Neuronal stem cell (in vitro differentiated cells): Measurements from ENCODE around the gene LDAF1. TPM values are rescaled to one million over a fixed set of nuclear protein-coding genes. Genes with fewer than 3 reads are reported as not detected.
"Not testable (repeated sequence)": the region's sequence is repeated elsewhere in the genome, so short reads cannot be mapped to it uniquely, and the experiment has no call there.

ENCODE experiments used
- DNase-seq: peaks from one replicate; pipeline ENCODE4 v3.0.0-alpha.2; 2013; ENCODE audit warnings: low spot score
- H2AFZ ChIP-seq: one replicate; pipeline ENCODE4 v1.6.1; 2013; ENCODE audit warnings: mild to moderate bottlenecking, low read length, inconsistent platforms
- H2AK5ac ChIP-seq: 2 replicates; pipeline ENCODE4 v1.6.1; 2013; ENCODE audit warnings: low read depth, mild to moderate bottlenecking, inconsistent platforms, low read length, moderate library complexity, mixed read lengths
- H2BK120ac ChIP-seq: 2 replicates; pipeline ENCODE4 v1.6.1; 2013; ENCODE audit warnings: low read depth, mild to moderate bottlenecking, inconsistent platforms, low read length, moderate library complexity, mixed read lengths
- H2BK12ac ChIP-seq: one replicate; pipeline ENCODE4 v1.6.1; 2013; ENCODE audit warnings: low read length, inconsistent platforms
- H2BK15ac ChIP-seq: 2 replicates; pipeline ENCODE4 v1.6.1; 2013; ENCODE audit warnings: mild to moderate bottlenecking, low read length, inconsistent platforms, mixed read lengths
- H2BK5ac ChIP-seq: one replicate; pipeline ENCODE4 v1.6.1; 2013; ENCODE audit warnings: inconsistent platforms, mild to moderate bottlenecking, low read length, moderate library complexity
- H3K14ac ChIP-seq: one replicate; pipeline ENCODE4 v1.6.1; 2013; ENCODE audit warnings: low read length, inconsistent platforms
- H3K18ac ChIP-seq: 2 replicates; pipeline ENCODE4 v1.6.1; 2013; ENCODE audit warnings: low read length, inconsistent platforms
- H3K23ac ChIP-seq: 2 replicates; pipeline ENCODE4 v1.6.1; 2013; ENCODE audit warnings: low read depth, mild to moderate bottlenecking, mixed read lengths, low read length, inconsistent platforms; ENCODE audit not compliant: poor library complexity
- H3K27ac ChIP-seq: replicated peaks from 3 replicates; pipeline ENCODE4 v1.5.1; 2013; ENCODE audit warnings: low read length, inconsistent platforms
- H3K27me3 ChIP-seq, 3 experiments: 2 replicates each; pipeline ENCODE4 v1.6.1; 2013; ENCODE audit warnings: low read length in 3 of 3, mild to moderate bottlenecking in 2 of 3, inconsistent platforms in 1 of 3, low read depth in 1 of 3, mixed read lengths in 1 of 3, moderate library complexity in 1 of 3; ENCODE audit not compliant: control insufficient read depth in 3 of 3, insufficient read depth in 3 of 3
- H3K36me3 ChIP-seq, 2 donors: replicated peaks in 1 of 2; 2 replicates each; pipeline ENCODE4 v1.6.1; 2013; ENCODE audit warnings: low read length in 2 of 2; ENCODE audit not compliant: control insufficient read depth in 2 of 2, insufficient read depth in 2 of 2
- H3K4ac ChIP-seq: 2 replicates; pipeline ENCODE4 v1.6.1; 2013; ENCODE audit warnings: inconsistent platforms, mild to moderate bottlenecking, low read length, moderate library complexity
- H3K4me1 ChIP-seq, 2 donors: 1 replicate in 1 of 2; 2 replicates in 1 of 2; pipeline ENCODE4 v1.6.1; 2013; ENCODE audit warnings: low read length in 2 of 2, low read depth in 1 of 2; ENCODE audit not compliant: control insufficient read depth in 2 of 2, insufficient read depth in 1 of 2
- H3K4me2 ChIP-seq: one replicate; pipeline ENCODE4 v1.6.1; 2013; ENCODE audit warnings: mild to moderate bottlenecking, low read length, inconsistent platforms; ENCODE audit not compliant: insufficient read depth, poor library complexity, severe bottlenecking
- H3K4me3 ChIP-seq, 2 donors: 2 replicates each; pipeline ENCODE4 v1.5.1; 2013; ENCODE audit warnings: low read length in 2 of 2, mild to moderate bottlenecking in 2 of 2, inconsistent platforms in 1 of 2, moderate library complexity in 1 of 2
- H3K79me1 ChIP-seq: one replicate; pipeline ENCODE4 v1.6.1; 2013; ENCODE audit warnings: low read depth, mild to moderate bottlenecking, inconsistent platforms, low read length, moderate library complexity
- H3K9ac ChIP-seq: one replicate; pipeline ENCODE4 v1.6.1; 2013; ENCODE audit warnings: mild to moderate bottlenecking, low read depth, low read length, inconsistent platforms; ENCODE audit not compliant: poor library complexity
- H3K9me3 ChIP-seq, 2 donors: replicated peaks in 1 of 2; 2 replicates each; pipeline versions ENCODE3 to v1.6.1; 2013; ENCODE audit warnings: low read length in 2 of 2, mild to moderate bottlenecking in 2 of 2, inconsistent platforms in 1 of 2, low read depth in 1 of 2, mixed read lengths in 1 of 2, moderate library complexity in 1 of 2; ENCODE audit not compliant: control insufficient read depth in 2 of 2, insufficient read depth in 1 of 2
- H4K8ac ChIP-seq: one replicate; pipeline ENCODE4 v1.6.1; 2013; ENCODE audit warnings: low read depth, mild to moderate bottlenecking, inconsistent platforms, low read length, moderate library complexity
- H4K91ac ChIP-seq: one replicate; pipeline ENCODE4 v1.6.1; 2013; ENCODE audit warnings: low read length, low read depth, mild to moderate bottlenecking, inconsistent platforms; ENCODE audit not compliant: poor library complexity
- WGBS, 2 donors: extraction: QIAGEN DNeasy Blood & Tissue Kit; methylation state at CpG; one replicate each; pipeline ENCODE4 v1.1.7; 2013; ENCODE audit warnings: missing lambda C conversion rate in 2 of 2, mixed read lengths in 1 of 2; ENCODE audit not compliant: insufficient read length in 2 of 2, insufficient replicate concordance in 1 of 2; ENCODE audit errors: extremely low coverage in 2 of 2; 5-methylcytosine and 5-hydroxymethylcytosine counted together
- polyA plus RNA-seq, 2 experiments: library from polyadenylated mRNA; stranded (reverse); fragments of 200-250 nt; gene quantifications; one replicate each; pipeline ENCODE4 v1.2.3, GENCODE V29; 2013

Gene LDAF1
- 30.8 TPM for polyA plus RNA-seq (2013, experiment 1 of 2)
- polyA plus RNA-seq (2013, experiment 2 of 2): 33.3 TPM

DNA sequence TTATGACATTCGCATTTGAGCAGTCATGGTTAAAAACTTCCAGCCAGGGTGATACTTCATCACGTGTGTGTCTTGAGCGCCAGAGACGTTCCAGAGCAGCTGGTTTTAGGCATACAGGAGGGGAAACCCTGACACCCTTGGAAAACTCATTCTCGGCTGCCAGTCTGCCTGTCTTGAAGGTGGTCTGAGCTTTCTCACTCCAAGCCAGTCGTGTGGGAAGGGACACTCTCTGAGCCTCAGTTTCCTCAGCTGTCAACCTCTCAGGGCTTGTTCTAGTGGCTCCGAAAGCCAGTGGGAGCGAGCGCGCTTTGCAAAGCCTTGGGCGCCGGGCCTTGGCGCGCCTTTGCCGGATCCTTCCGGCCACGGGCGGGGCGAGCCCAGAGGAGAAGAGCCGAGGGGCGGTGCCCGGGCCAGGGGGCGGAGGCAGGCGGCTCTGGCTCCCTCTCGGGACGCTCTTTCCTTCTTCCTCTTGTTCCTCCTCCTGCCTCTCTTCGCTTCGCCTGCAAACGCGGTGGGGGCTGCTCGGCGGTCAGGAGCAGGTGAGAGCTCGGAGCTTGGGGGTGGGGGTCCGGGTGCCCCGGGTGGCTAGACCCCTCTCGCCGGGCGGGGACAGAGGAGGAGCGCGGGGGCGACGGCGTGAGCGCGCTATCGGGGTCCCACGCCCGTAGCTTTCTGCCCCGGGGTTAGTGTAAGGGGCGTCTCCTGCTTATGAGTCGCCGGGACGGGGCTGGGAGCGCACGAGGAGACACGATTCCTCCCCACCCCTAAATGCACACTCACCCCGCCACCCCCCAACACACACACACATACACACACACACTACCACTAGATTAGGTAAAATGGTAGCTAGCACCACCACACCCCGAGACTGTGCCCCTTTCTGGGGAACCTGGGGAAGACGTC lies at the start of gene LDAF1:
Gene LDAF1 (plus strand): TSS at position 467 of the 903 bp plus-strand sequence. CDS start 2,509 bp downstream, outside the sequence.
- no peak within 1 kb of the TSS for H2BK5ac ChIP-seq
- H2BK15ac ChIP-seq: no peak within 1 kb of the TSS
- peak within 1 kb of the TSS; percentile 75 to 86 for H3K4me3 ChIP-seq
- no peak within 1 kb of the TSS for H4K8ac ChIP-seq
- peak within 1 kb of the TSS; percentile 95 for H3K4me2 ChIP-seq
- peaks cover 5 to 28% of the 10 kb centered on the region in 2 donors for H3K36me3 ChIP-seq
- peaks cover 3 to 6% of the 10 kb centered on the region in 2 donors for H3K4me1 ChIP-seq
- no CpG with 5 or more reads among the region's 59 CpGs for WGBS, 2 donors
- no peak within 1 kb of the TSS for H2BK12ac ChIP-seq
- H2AK5ac ChIP-seq: no peak within 1 kb of the TSS
- H3K79me1 ChIP-seq: no peaks in the 10 kb centered on the region
- peak within 1 kb of the TSS; percentile 92 for H3K18ac ChIP-seq
- peak within 1 kb of the TSS; percentile 88 for H3K9ac ChIP-seq
- H3K4ac ChIP-seq: no peak within 1 kb of the TSS
- H3K14ac ChIP-seq: peak within 1 kb of the TSS; percentile 71
- peak within 1 kb of the TSS; percentile 70 for H2BK120ac ChIP-seq
- peak; percentile 67 for DNase-seq
- H4K91ac ChIP-seq: no peak within 1 kb of the TSS
- H3K27me3 ChIP-seq: no peaks in the 10 kb centered on the region
- peak within 1 kb of the TSS; percentile 98 for H2AFZ ChIP-seq
- no peak within 1 kb of the TSS for H3K27ac ChIP-seq
- H3K23ac ChIP-seq: peak within 1 kb of the TSS; percentile 73
- H3K9me3 ChIP-seq: no peaks in the 10 kb centered on the region

DNA sequence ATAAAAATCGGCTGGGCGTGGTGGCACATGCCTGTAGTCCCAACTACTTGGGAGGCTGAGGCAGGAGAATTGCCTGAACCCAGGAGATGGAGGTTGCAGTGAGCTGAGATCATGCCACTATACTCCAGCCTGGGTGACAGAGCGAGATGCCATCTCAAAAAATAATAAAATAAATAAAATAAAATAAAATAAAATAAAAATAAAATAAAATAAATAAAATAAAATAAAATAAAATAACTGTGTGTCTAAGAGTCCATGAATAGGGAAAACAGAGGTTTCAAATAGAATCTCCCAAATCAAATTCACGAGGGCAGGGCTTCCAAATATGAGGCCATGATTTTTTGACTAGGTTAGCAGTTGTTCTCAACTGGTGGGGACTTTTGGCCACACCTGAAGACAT lies 42.9 kb upstream of the LDAF1 start:
- H3K4me2 ChIP-seq, H3K27me3 ChIP-seq, H3K4ac ChIP-seq, H3K27ac ChIP-seq, H3K9ac ChIP-seq, DNase-seq, H4K91ac ChIP-seq, H2AK5ac ChIP-seq, H3K18ac ChIP-seq, H3K4me1 ChIP-seq, H3K14ac ChIP-seq, H2BK15ac ChIP-seq, H3K36me3 ChIP-seq, H2BK120ac ChIP-seq, H3K4me3 ChIP-seq, H4K8ac ChIP-seq, H3K23ac ChIP-seq, H3K79me1 ChIP-seq, H2BK12ac ChIP-seq, H3K9me3 ChIP-seq, H2BK5ac ChIP-seq: not testable (repeated sequence)
- H2AFZ ChIP-seq: peak overlapping the region; percentile 69
- WGBS, 2 donors: no CpG with 5 or more reads among the region's 4 CpGs

DNA sequence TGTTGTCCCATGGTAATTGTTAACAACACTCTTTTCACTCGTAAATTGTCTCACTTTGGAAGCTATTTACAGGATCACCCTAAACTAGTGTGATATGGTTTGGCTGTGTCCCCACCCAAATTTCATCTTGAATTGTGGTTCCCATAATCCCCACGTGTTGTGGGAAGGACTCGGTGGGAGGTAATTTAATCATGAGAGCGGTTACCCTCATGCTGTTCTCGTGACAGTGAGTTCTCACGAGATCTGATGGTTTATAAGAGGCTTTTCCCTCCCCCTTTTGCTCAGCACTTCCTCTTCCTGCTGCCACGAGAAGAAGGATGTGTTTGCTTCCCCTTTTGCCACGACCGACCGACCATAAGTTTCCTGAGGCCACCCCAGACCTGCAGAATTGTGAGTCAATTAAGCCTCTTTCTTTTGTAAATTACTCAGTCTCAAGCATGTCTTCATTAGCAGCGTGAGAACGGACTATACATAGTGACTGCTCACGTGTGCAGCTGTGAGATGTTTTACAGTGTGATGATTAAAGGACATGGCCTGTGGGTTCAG lies 42.3 kb upstream of the LDAF1 start:
- Histone ChIP-seq H2BK12ac (no peak overlapping the region), H3K4me1 (no peaks in the 10 kb centered on the region), H3K14ac (no peak overlapping the region), H3K4ac (no peak overlapping the region), H2AFZ (peak overlapping the region; percentile 69), H3K4me2 (no peak overlapping the region), H2AK5ac (no peak overlapping the region), H2BK120ac (no peak overlapping the region), H2BK15ac (no peak overlapping the region), H3K27me3 (no peaks in the 10 kb centered on the region), H4K8ac (no peak overlapping the region), H3K36me3 (no peaks in the 10 kb centered on the region), H3K23ac (no peak overlapping the region), H2BK5ac (no peak overlapping the region), H3K79me1 (no peaks in the 10 kb centered on the region), H3K18ac (no peak overlapping the region), H3K27ac (no peak overlapping the region), H4K91ac (no peak overlapping the region), H3K9ac (no peak overlapping the region), H3K9me3 (no peaks in the 10 kb centered on the region), H3K4me3 (peak overlapping the region in 1 of 2 donors; percentile 35)
- DNase-seq: no peak
- WGBS, 2 donors: no CpG with 5 or more reads among the region's 13 CpGs

DNA sequence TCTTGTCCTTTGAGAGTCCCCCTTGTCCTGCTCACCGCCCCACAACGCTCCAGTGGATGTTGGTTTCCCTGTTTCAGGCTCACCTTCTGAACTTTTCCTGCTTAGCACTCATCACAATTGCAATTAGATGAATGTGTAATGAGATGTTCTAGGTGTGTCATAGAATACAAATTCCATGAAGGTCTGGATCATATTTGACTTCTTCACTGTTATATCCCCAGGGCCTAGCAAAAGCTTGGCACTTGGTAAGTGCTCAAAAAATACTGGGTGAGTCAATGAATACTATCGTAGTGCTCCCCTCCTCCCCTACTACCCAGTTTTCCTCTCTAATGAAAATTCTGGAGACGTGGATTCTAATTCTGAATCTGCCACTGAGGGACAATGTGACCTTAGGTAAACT lies 40.9 kb upstream of the LDAF1 start:
- Histone ChIP-seq H3K27ac (no peak overlapping the region), H3K14ac (no peak overlapping the region), H3K4ac (no peak overlapping the region), H3K4me3 (no peak overlapping the region), H2BK5ac (no peak overlapping the region), H2AFZ (no peak overlapping the region), H3K27me3 (no peaks in the 10 kb centered on the region), H4K91ac (no peak overlapping the region), H2AK5ac (no peak overlapping the region), H3K36me3 (no peaks in the 10 kb centered on the region), H3K79me1 (no peaks in the 10 kb centered on the region), H3K4me2 (no peak overlapping the region), H3K4me1 (no peaks in the 10 kb centered on the region), H3K18ac (no peak overlapping the region), H3K9ac (no peak overlapping the region), H4K8ac (no peak overlapping the region), H2BK12ac (no peak overlapping the region), H3K23ac (no peak overlapping the region), H2BK15ac (no peak overlapping the region), H2BK120ac (no peak overlapping the region), H3K9me3 (no peaks in the 10 kb centered on the region)
- no peak for DNase-seq
- WGBS, 2 donors: no CpG with 5 or more reads among the region's 4 CpGs
